A549 (cell line): ENCODE results near the gene CFH.

Source experiments
- BHLHE40 ChIP-seq: IDR thresholded peaks from 2 replicates; pipeline ENCODE4 v1.6.1; 2012; ENCODE audit warnings: low read depth, low read length, inconsistent platforms
- CHD4 ChIP-seq: fragments of 200-600 bp; sonication (generic); IDR thresholded peaks from 2 replicates; pipeline ENCODE4 v1.6.1; 2016; ENCODE audit warnings: antibody characterized with exemption, mild to moderate bottlenecking, borderline replicate concordance
- EP300 ChIP-seq, 2 experiments: fragments of >200 bp; sonication (Bioruptor Twin); formaldehyde crosslinking; IDR thresholded peaks; 2 replicates in 1 of 2; 3 replicates in 1 of 2; pipeline ENCODE4 v1.6.1; 2016 to 2017
- HDAC2 ChIP-seq: fragments of 200-600 bp; sonication (generic); IDR thresholded peaks from 2 replicates; pipeline ENCODE4 v1.6.1; 2016
- JUNB ChIP-seq: fragments of >200 bp; sonication (Bioruptor Twin); formaldehyde crosslinking; IDR thresholded peaks from 2 replicates; pipeline ENCODE4 v1.6.1; 2016
- MAFK ChIP-seq: fragments of 450-650 bp; IDR thresholded peaks from 2 replicates; pipeline ENCODE4 v1.6.1; 2014; ENCODE audit not compliant: partially characterized antibody
- POLR2A ChIP-seq: IDR thresholded peaks from 2 replicates; pipeline ENCODE4 v1.6.1; 2012; ENCODE audit warnings: mild to moderate bottlenecking, low read length
- RAD21 ChIP-seq, 2 experiments: fragments of >200 bp in 1 of 2; sonication (Bioruptor Twin) in 1 of 2; formaldehyde crosslinking in 1 of 2; IDR thresholded peaks in 1 of 2; conservative IDR thresholded peaks in 1 of 2; 2 replicates in 1 of 2; 3 replicates in 1 of 2; pipeline ENCODE4 v1.6.1; 2012 to 2018; ENCODE audit warnings: inconsistent platforms in 1 of 2
- RFX5 ChIP-seq: fragments of 450-650 bp; IDR thresholded peaks from 2 replicates; pipeline ENCODE4 v1.7.1; 2014; ENCODE audit warnings: antibody characterized with exemption, mild to moderate bottlenecking, moderate library complexity
- ZNF302 ChIP-seq: fragments of 250-450 bp; sonication (Bioruptor Pico); IDR thresholded peaks from 2 replicates; pipeline ENCODE4 v1.9.0; 2021; ENCODE audit warnings: inconsistent platforms, mild to moderate bottlenecking, moderate library complexity
- TF ChIP-seq, protein P1 (sequence below): fragments of >200 bp; sonication (Bioruptor Twin); formaldehyde crosslinking; IDR thresholded peaks from 3 replicates; pipeline ENCODE4 v1.5.1; 2016
- TF ChIP-seq, protein P2 (sequence below): IDR thresholded peaks from 2 replicates; pipeline ENCODE4 v1.6.1; 2012

DNA sequence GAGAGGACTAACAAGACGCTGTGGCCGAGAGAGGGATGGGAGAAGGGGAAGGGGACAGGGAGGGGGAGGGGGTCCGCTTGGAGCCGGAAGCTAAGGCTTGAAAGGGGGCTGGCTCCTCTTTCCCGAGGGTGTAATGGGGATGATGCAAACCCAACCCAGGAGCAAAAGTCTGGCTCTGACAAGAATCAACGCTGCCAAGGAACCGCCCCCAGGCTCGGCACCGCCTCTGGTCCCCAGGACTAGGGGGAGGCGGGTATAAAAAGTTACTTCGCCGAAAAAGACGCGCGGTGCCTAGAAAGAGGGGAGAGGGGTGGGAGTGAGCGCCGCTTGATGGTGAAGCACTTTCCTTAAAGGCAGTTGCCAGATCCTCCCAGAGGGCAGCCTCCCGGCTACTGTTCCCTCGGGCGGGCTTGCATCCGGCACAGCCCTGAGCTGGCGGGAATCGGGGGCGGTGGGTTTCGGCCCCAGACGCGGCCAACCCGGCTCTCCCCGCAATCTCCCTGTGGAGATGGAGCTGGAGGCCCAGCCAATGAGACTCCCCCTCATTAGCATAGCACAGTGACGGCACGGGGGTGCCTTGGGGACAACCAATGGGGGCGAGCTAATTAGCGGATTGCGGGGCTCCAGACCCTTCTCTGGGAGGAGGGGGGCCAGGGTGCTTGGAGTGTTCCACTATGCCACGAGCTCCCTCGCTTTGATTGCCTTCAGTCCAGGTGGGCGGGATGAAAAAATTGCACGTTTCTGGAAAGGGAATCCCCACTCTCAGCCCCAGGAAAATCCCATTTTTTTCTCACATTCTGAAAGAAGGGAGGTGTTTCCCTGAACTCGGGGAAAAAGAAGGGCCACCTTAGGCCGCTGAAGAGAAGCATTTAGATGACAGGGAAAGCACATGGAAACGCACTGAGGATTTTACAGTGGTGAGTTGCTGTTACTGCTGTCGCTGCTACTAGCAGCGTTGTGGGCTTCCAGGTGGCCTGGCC lies 43.2 kb upstream of the CFH start, which contains the start of gene KCNT2:
- TF ChIP-seq, protein P1, sequence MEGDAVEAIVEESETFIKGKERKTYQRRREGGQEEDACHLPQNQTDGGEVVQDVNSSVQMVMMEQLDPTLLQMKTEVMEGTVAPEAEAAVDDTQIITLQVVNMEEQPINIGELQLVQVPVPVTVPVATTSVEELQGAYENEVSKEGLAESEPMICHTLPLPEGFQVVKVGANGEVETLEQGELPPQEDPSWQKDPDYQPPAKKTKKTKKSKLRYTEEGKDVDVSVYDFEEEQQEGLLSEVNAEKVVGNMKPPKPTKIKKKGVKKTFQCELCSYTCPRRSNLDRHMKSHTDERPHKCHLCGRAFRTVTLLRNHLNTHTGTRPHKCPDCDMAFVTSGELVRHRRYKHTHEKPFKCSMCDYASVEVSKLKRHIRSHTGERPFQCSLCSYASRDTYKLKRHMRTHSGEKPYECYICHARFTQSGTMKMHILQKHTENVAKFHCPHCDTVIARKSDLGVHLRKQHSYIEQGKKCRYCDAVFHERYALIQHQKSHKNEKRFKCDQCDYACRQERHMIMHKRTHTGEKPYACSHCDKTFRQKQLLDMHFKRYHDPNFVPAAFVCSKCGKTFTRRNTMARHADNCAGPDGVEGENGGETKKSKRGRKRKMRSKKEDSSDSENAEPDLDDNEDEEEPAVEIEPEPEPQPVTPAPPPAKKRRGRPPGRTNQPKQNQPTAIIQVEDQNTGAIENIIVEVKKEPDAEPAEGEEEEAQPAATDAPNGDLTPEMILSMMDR: peak; percentile 14; the same call in 1 of the 3 replicates
- TF ChIP-seq MAFK: no peak
- no peak for TF ChIP-seq BHLHE40
- no peak for TF ChIP-seq CHD4
- TF ChIP-seq, protein P2, sequence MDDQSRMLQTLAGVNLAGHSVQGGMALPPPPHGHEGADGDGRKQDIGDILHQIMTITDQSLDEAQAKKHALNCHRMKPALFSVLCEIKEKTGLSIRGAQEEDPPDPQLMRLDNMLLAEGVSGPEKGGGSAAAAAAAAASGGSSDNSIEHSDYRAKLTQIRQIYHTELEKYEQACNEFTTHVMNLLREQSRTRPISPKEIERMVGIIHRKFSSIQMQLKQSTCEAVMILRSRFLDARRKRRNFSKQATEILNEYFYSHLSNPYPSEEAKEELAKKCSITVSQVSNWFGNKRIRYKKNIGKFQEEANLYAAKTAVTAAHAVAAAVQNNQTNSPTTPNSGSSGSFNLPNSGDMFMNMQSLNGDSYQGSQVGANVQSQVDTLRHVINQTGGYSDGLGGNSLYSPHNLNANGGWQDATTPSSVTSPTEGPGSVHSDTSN: no peak
- TF ChIP-seq ZNF302 (CRISPR knock-in tag): no peak
- no peak for TF ChIP-seq RFX5
- no peak for TF ChIP-seq POLR2A
- TF ChIP-seq EP300 (IDR thresholded peaks at IDR 0.05): no peak
- TF ChIP-seq HDAC2: no peak
- no peak for TF ChIP-seq JUNB
- 0 out of 5 replicates have a peak, but pooled peaks have one; percentile 7 to 12 for TF ChIP-seq RAD21 (conservative IDR thresholded peaks at IDR 0.05 in 1 of 2, IDR thresholded peaks at IDR 0.05 in 1 of 2)
